Fibroblast of skin of scalp (primary cell): ENCODE results near the gene DISC1.
"Not testable (repeated sequence)": the region's sequence is repeated elsewhere in the genome, so short reads cannot be mapped to it uniquely, and the experiment has no call there.

ENCODE experiments used
- DNase-seq: peaks from one replicate; pipeline ENCODE4 v3.0.0-alpha.2; 2013

DISC1 gene

DNA sequence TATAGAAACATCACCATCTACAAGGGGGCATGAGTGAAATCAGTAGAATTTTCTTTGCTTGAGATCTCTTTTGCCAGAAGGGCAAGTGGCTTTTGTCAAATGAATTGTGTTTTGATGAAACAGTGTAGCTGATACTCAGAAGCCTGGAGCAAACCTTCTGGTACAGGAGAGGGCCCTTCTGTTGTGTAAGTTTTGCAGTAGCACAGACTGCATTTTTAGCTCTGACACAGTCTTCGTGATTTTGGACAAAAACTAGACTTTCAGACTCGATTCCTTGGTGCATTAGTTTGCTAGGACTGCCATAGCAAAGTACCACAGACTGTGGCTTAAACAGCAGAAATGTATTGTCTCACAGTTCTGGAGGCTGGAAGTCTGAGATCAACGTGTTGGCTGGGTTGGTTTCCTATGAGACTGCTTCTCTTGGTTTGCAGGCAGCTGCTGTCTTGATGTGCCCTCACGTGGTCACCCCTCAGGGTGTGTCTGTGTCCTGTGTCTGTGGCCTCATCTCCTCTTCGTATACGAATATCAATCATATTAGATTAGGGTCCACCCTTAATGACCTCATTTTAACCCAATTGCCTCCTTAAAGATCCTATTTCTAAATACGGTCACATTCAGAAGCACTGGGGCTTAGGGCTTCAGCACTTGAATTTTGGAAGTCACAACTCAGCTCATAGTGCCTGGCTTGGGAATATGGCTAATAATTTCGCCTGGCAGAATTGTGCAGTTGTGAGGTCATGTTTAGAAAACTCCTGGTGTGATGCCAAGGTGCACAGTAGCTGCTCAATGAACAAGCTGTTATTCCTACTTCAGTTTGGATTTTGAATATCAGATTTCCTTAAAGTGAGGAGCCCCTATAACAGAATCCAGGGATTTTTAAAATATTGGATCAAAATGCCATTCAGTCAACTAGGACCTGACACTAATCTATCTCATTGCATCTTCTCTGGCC, 21.2 kb upstream of the DISC1 start:
- no peak for DNase-seq

GRCh38 chr1:231606712-231607111, 19.9 kb upstream of the DISC1 start:
- no peak for DNase-seq

GRCh38 chr1:231610388-231610787, 16.2 kb upstream of the DISC1 start:
- no peak for DNase-seq

GRCh38 chr1:231611111-231611510, 15.5 kb upstream of the DISC1 start:
- no peak for DNase-seq

DNA sequence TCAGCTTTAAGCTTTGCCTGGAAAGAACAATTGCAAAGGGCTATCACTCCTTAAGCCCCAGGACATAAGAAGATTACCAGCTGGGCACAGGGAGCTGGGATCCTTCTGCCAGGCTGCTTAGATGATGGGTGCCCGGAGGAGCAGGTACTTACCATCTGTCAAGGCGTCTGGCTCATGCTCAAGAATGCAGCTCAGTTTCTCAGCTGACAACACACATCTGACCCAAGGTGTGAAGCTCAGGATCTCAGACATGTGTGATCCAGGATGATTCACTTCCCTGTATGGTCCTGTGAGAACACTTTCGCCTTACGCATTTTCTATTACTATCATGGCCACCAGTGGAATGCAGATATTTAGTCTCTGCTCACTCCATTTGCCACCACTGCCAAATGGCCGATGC, 14.7 kb upstream of the DISC1 start:
- DNase-seq: no peak

DNA sequence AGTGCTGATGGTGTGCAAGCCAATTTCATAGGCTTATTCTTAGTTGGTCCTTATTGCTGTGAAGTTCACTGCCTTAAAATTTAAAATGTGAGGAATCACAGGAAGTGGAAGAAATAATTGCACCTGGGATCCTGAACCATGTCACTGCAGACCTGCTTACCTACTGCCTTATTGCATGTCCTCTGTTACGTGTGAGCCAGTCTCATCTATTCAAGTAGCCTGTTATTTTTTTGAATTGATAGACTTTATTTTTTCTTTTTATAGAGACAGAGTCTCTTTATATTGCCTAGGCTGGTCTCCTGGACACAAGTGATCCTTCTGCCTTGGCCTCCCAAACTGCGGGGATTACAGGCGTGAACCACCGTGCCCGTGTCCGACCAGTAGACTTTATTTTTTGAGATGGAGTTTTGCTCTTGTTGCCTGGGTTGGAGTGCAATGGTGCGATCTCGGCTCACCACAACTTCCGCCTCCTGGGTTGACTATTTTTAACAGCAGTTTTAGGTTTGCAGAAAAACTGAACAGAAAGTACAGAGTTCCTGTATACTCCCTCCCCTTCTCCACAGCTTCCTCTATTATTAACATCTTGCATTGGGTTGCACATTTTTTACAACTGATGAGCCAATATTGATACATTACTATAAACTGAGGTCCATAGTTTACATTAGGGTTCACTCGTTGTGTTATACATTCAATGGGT, 14.0 kb upstream of the DISC1 start:
- DNase-seq: no peak

DNA sequence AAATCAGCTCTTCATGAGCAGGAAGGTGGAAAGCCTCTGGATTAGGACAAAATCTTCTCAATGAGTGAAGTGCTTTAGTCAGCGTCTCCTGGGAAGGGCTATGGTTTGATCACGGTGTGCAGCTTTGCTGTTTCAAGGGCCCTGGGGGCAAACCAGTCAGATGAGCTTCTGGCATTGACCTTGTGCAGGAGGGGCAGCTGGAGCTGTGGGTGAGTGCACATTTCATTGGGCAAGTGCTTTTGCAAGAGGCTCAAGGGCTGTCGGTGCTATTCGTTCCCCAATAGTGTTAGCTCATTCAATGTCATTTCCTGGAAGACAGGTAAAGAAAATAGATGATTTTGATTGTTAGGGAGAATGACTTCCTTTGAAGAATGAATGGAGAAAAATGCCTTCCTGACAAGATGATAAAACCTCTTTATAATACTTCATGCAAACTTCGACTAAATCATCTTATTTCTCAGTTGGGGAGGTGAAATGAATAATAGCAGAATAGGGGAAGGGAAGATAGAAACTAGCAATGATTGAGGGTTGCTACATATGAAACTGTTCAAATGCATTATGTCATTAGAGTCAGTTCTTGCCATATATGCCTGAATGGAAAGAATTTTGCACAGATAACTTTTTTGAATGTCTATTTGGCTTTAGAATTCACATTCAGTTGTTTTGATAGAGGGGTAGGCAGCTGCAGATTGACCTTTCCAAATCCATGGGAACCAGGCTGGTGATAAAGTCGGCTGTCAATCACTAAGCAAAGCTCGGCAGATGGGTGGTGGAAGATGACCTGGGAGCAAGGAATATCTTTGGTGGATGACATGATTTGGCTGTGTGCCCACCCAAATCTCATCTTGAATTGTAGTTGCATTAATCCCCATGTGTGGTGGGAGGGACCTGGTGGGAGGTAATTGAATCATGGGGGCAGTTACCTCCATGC, 12.9 kb upstream of the DISC1 start:
- no peak for DNase-seq

DNA sequence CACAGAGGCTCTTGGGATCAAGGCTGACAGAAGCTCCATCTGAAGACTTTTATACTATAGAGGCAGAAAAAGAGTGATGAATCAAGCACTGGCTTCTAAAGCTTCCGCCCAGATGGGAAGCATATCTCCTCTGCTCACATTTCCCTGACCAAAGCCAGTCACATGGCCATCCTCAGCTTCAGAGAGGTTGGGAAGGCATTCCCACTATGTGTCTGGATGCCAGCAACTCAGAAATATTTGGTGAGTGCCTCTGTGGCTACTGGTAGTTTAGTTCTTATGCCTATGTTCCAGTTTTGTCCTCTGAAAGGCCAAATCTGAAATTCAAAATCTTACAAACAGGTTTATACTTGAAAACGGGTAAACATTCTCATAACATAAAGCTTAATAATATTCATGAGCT, 9.9 kb upstream of the DISC1 start:
- DNase-seq: no peak

- DNase-seq: no peak
These were observed 7.9 kb upstream of the DISC1 start for GRCh38 chr1:231618609-231619256.

DNA sequence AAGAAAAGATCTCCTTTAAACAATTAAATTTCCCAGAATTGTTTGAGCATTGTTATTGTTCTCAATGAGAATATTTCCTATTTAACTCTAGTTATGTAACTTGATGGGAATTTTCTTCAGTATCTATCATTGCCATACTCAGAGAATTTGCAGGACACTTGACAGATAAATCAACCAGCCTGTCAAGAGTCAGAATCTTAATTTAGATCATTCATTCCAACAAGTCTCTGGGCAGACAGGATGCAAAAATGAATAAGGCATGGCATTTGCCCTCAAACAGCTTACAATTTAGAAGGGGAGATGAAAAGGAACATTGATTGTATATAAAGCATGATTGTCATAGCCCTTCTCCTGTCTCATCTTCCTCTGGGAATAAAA, 7.3 kb upstream of the DISC1 start:
- DNase-seq: no peak

DNA sequence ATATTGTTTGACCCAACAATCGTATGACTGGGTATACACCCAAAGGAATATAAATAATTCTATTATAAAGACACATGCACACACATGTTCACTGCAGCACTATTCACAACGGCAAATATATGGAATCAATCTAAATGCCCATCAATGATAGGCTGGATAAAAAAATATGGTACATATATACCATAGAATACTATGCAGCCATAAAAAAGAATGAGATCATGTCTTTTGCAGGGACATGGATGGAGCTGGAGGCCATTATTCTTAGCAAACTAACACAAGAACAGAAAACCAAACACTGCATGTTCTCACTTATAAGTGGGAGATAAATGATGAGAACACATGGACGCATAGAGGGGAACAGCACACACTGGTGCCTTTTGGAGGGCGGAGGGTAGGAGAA, 1.5 kb upstream of the DISC1 start:
- DNase-seq: not testable (repeated sequence)

DNA sequence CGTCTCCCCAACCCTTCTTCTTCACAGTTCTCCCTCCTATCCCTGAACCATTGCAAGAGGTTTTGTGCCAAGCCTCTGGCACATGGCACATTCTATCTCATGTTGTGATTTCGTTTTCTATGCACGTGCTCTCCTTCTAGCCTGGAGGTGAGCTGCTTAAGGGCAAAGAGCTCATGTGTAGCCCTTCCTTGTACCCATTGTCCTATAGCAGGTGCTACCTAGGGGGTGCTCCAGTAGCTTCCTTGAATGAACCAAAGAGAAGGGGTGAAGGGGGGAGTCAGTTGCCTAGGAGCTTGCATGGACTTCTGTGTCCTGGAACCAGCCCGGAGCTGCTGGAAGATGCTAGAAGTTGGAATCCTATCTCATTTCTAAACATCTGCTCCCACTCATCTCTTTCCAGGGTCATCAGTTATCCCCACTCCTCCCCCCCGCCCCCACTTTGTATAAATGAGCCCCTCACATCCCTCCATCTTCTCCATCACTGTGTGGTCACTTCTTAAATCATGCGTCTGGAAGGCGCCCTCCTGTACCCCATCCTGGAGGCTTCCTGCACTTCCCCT, 535 bp upstream of the DISC1 start:
- DNase-seq: no peak

DNA sequence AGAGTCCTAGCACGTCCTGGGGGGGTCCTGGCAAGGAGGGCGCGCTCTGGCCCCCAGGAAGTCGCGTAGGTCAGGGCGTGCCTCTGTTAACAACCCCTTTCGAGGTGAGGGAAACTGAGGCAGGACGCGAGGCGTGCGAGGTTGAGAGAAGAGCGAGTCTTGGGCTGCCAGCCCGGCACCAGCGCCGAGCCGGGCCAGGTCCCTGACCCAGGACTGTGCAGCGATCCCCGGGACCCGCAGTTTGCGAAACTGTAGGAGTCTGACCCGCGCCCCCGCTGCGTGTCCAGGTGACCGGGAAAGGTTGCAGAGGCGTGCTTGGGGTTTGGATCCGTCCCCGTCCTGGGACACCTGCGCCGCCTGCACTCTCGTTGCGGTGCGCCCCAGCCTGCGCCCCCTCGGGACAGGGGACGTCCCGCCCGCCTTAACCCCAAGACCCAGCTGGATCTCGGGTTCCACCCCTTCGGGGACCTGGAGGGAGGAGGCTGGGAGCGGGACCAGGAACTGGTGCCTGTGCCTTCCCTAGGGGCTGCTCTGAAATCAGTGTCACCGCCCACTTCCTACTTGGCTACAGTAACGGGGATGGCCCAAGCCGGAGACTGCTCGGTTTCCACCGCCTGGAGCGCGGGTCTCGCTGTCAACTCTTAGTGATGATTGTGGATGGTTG, 493 bp downstream of the DISC1 start:
- peak; percentile 52 for DNase-seq

GRCh38 chr1:231628207-231628876, 1.8 kb downstream of the DISC1 start:
- no peak for DNase-seq

DNA sequence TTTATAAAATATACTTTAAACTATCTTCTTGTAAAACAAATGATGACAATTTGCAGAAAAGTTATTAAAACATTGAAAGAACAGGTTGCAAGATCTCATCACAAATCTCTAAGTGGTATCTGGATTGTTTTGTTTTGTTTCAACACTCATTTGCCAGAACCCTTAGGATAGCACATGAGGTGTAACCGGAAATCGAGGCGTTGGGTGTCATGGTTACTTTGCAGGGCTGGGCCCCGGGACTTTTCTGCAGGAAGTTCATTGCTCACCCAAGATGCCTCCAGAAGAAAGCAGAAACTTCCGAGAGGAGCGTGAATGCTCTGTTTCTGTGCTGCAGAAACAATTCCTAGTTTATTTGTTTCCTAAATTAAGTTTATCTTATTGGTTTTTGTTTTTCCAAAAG, 2.5 kb downstream of the DISC1 start:
- DNase-seq: no peak

- DNase-seq: peak; percentile 79
These were observed 4.1 kb downstream of the DISC1 start for GRCh38 chr1:231630558-231631205.

DNA sequence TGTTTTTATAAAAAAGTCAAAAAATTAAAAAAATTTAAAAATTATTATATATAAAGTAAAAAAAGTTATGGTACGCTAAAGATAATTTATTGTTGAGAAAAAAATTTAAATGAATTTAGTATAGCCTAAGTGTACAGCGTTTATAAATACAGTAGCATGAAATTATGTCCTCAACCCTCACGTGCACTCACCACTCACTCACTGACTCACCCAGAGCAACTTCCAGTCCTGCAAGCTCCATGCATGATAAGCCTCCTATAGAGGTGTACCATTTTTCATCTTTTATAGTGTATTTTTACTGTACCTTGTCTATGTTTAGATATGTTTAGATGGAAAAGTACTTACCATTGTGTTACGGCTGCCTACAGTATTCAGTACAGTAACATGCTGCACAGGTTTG, 5.1 kb downstream of the DISC1 start:
- no peak for DNase-seq

DNA sequence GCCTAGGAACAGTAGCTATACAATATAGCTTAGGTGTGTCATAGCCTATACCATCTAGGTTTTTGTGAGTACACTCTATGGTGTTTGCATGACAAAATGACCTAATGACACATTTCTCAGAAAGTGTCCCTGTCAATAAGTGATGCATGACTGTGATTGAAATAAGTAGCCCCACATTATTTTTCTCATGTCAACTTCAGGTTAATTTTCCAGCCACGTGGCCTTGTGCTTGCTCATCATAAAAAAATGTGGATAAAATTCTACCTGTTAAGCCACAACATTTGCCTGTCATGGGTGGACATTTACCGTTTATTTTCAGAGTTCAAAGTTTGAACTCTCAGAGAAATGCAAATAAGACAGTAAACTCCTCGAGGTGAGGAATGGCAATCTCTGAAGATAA, 5.5 kb downstream of the DISC1 start:
- no peak for DNase-seq

- DNase-seq: peak; percentile 35
These were observed 7.9 kb downstream of the DISC1 start for GRCh38 chr1:231634323-231635013.

GRCh38 chr1:231636157-231636556, 9.6 kb downstream of the DISC1 start:
- peak; percentile 61 for DNase-seq
